ENCODE results near the gene HECTD1.

DNA sequence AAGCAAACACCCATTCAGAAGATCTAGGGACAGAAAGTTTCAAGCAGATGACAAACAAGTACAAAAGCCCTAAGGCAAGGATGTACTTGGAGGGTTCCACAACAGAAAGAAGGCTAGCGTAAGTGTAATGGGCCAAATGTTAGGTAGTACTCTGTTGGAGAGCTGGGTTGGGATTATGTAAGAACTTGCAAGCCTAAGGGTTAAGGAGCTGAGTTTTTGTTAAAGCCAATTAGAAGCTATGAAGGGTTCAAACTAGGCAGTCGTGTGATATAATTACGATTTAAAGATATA is 41.4 kb downstream of the HECTD1 start:
- TF ChIP-seq, protein P1, sequence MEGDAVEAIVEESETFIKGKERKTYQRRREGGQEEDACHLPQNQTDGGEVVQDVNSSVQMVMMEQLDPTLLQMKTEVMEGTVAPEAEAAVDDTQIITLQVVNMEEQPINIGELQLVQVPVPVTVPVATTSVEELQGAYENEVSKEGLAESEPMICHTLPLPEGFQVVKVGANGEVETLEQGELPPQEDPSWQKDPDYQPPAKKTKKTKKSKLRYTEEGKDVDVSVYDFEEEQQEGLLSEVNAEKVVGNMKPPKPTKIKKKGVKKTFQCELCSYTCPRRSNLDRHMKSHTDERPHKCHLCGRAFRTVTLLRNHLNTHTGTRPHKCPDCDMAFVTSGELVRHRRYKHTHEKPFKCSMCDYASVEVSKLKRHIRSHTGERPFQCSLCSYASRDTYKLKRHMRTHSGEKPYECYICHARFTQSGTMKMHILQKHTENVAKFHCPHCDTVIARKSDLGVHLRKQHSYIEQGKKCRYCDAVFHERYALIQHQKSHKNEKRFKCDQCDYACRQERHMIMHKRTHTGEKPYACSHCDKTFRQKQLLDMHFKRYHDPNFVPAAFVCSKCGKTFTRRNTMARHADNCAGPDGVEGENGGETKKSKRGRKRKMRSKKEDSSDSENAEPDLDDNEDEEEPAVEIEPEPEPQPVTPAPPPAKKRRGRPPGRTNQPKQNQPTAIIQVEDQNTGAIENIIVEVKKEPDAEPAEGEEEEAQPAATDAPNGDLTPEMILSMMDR (IDR thresholded peaks at IDR 0.05): no peak
- no peak for TF ChIP-seq POLR2A (IDR thresholded peaks at IDR 0.05)

All from thyroid gland (tissue), 4 donors.